HepG2 (cell line): ENCODE results near the gene PPP4R2. TPM values are rescaled to one million over a fixed set of nuclear protein-coding genes. Genes with fewer than 3 reads are reported as not detected.

Experiments used
- ATAC-seq: fragments of 200-7000 bp; cut with Tn5 transposase; 3 replicates; pipeline ENCODE4 v1.9.1; 2020; ENCODE audit warnings: mild to moderate bottlenecking, moderate library complexity
- BruUV-seq: library from RNA; stranded (reverse); fragments of 400-500 nt; replicated peaks from 2 replicates; lab custom pipeline; 2021; lab: Mats Ljungman, UMichigan
- CTCF ChIA-PET: fragments of 300-600 bp; formaldehyde crosslinking; extraction: SDS; loops from one replicate; lab custom pipeline; 2021; ENCODE audit warnings: low total read pairs, inconsistent platforms, low intra/inter-chr PET ratio; lab: Yijun Ruan, JAX
- POLR2A ChIA-PET: fragments of 350-600 bp; sonication (Branson Sonifier 250); formaldehyde crosslinking; loops from one replicate; lab custom pipeline; 2020; ENCODE audit warnings: antibody characterized with exemption, inconsistent platforms; lab: Yijun Ruan, JAX
- DNase-seq: peaks from one replicate; pipeline ENCODE4 v3.0.0-alpha.2; 2015; ENCODE audit warnings: low spot score
- FAIRE-seq: peaks from 3 replicates; lab custom pipeline; 2011; peaks lifted over from hg19 to GRCh38; lab: Jason Lieb, UNC
- H2AFZ ChIP-seq: one replicate; pipeline ENCODE4 v1.6.1; 2011; ENCODE audit warnings: low read length, inconsistent platforms
- H3K27ac ChIP-seq: fragments of 300-600 bp; 3 replicates; pipeline ENCODE4 v1.8.0; 2011; ENCODE audit warnings: mixed run types, mild to moderate bottlenecking, mixed read lengths, low read length, inconsistent platforms; ENCODE audit not compliant: insufficient read depth; ENCODE audit errors: extremely low read length
- H3K27me3 ChIP-seq, 2 experiments: fragments of 200-600 bp in 1 of 2; 2 replicates in 1 of 2; 3 replicates in 1 of 2; pipeline versions ENCODE4 v1.6.0 to v1.8.0; 2011; ENCODE audit warnings: low read length in 2 of 2, mild to moderate bottlenecking in 2 of 2, moderate library complexity in 2 of 2, inconsistent platforms in 1 of 2; ENCODE audit not compliant: insufficient read depth in 2 of 2, control insufficient read depth in 1 of 2
- H3K36me3 ChIP-seq, 2 experiments: fragments of 200-600 bp in 1 of 2; replicated peaks in 1 of 2; 2 replicates in 1 of 2; 3 replicates in 1 of 2; pipeline versions ENCODE4 v1.5.1 to v1.8.0; 2011; ENCODE audit warnings: low read length in 2 of 2, inconsistent platforms in 1 of 2; ENCODE audit not compliant: insufficient read depth in 2 of 2, control insufficient read depth in 1 of 2
- H3K4me1 ChIP-seq: 2 replicates; pipeline ENCODE4 v1.5.1; 2012; ENCODE audit warnings: low read length, inconsistent platforms; ENCODE audit not compliant: insufficient read depth
- H3K4me2 ChIP-seq: 2 replicates; pipeline ENCODE4 v1.6.0; 2011; ENCODE audit warnings: low read depth, low read length, inconsistent platforms
- H3K4me3 ChIP-seq, 3 experiments: fragments of 200-600 bp in 1 of 3; sonication (generic), shearing (Covaris generic) in 1 of 3; replicated peaks in 1 of 3; 2 replicates each; pipeline ENCODE4 v1.5.1; 2011 to 2016; ENCODE audit warnings: low read length in 3 of 3, inconsistent platforms in 2 of 3, low read depth in 2 of 3, mild to moderate bottlenecking in 2 of 3, control low read depth in 1 of 3, mixed read lengths in 1 of 3; ENCODE audit not compliant: insufficient read depth in 1 of 3
- H3K79me2 ChIP-seq: one replicate; pipeline ENCODE4 v1.6.1; 2011; ENCODE audit warnings: low read length, inconsistent platforms; ENCODE audit not compliant: insufficient read depth
- H3K9ac ChIP-seq: 2 replicates; pipeline ENCODE4 v1.6.0; 2011; ENCODE audit warnings: mild to moderate bottlenecking, low read depth, low read length, inconsistent platforms; ENCODE audit not compliant: insufficient read depth
- H3K9me3 ChIP-seq: 2 replicates; pipeline ENCODE4 v1.5.1; 2012; ENCODE audit warnings: mild to moderate bottlenecking, low read length
- H4K20me1 ChIP-seq: 2 replicates; pipeline ENCODE4 v1.6.0; 2011; ENCODE audit warnings: inconsistent platforms, mild to moderate bottlenecking, low read length, moderate library complexity; ENCODE audit not compliant: insufficient read depth
- BCL6 ChIP-seq: IDR thresholded peaks from 2 replicates; pipeline ENCODE4 v1.6.1; 2016; ENCODE audit warnings: missing genetic modification reagents, missing compliant biosample characterization
- BHLHE40 ChIP-seq: IDR thresholded peaks from 2 replicates; pipeline ENCODE4 v1.6.1; 2011; ENCODE audit warnings: low read length, improper control_type of control experiment
- CBFB ChIP-seq: sonication (generic); formaldehyde crosslinking; IDR thresholded peaks from 2 replicates; pipeline ENCODE4 v1.4.0; 2020; ENCODE audit warnings: missing genetic modification reagents
- CEBPB ChIP-seq: IDR thresholded peaks from 2 replicates; pipeline ENCODE4 v1.6.1; 2011; ENCODE audit warnings: low read depth, low read length, improper control_type of control experiment, borderline replicate concordance
- CREB1 ChIP-seq, 2 experiments: fragments of 450-650 bp in 1 of 2; IDR thresholded peaks; 2 replicates each; pipeline ENCODE4 v1.6.1; 2016 to 2017; ENCODE audit warnings: control low read depth in 1 of 2, mild to moderate bottlenecking in 1 of 2, missing compliant biosample characterization in 1 of 2, missing genetic modification characterization in 1 of 2
- EZH2 ChIP-seq: conservative IDR thresholded peaks from 2 replicates; pipeline ENCODE4 v1.6.1; 2012; ENCODE audit warnings: mild to moderate bottlenecking, low read depth, low read length, moderate library complexity
- FIP1L1 ChIP-seq: fragments of 200-400 bp; formaldehyde crosslinking; IDR thresholded peaks from 2 replicates; pipeline ENCODE4 v1.6.1; 2018; ENCODE audit warnings: low read depth, mild to moderate bottlenecking, low read length, moderate library complexity, borderline replicate concordance; ENCODE audit not compliant: insufficient read depth
- FOXM1 ChIP-seq: sonication (generic); formaldehyde crosslinking; IDR thresholded peaks from 2 replicates; pipeline ENCODE4 v1.5.0; 2020; ENCODE audit warnings: missing genetic modification reagents
- MBNL3 ChIP-seq: fragments of 250-450 bp; sonication (Bioruptor Pico); conservative IDR thresholded peaks from 2 replicates; pipeline ENCODE4 v1.8.0; 2022; ENCODE audit warnings: mild to moderate bottlenecking, inconsistent platforms
- MED8 ChIP-seq: sonication (generic); formaldehyde crosslinking; IDR thresholded peaks from 2 replicates; pipeline ENCODE4 v1.8.1; 2023; ENCODE audit warnings: mild to moderate bottlenecking, missing genetic modification reagents; ENCODE audit not compliant: insufficient replicate concordance
- MXI1 ChIP-seq: IDR thresholded peaks from 3 replicates; pipeline ENCODE4 v1.6.1; 2012; ENCODE audit warnings: low read depth, low read length, inconsistent platforms, borderline replicate concordance
- MYNN ChIP-seq: sonication (generic); formaldehyde crosslinking; IDR thresholded peaks from 2 replicates; pipeline ENCODE4 v1.4.0; 2020; ENCODE audit warnings: mild to moderate bottlenecking, low read depth, missing genetic modification reagents
- NR3C1 ChIP-seq: sonication (generic); formaldehyde crosslinking; IDR thresholded peaks from 2 replicates; pipeline ENCODE4 v1.4.0; 2020; ENCODE audit warnings: missing genetic modification reagents
- POGZ ChIP-seq: sonication (generic); formaldehyde crosslinking; IDR thresholded peaks from 2 replicates; pipeline ENCODE4 v1.4.0; 2020; ENCODE audit warnings: mild to moderate bottlenecking, missing genetic modification reagents
- RARG ChIP-seq: sonication (generic); formaldehyde crosslinking; IDR thresholded peaks from 2 replicates; pipeline ENCODE4 v1.4.0; 2020; ENCODE audit warnings: low read depth, mild to moderate bottlenecking, missing genetic modification reagents
- SAP130 ChIP-seq: IDR thresholded peaks from 2 replicates; pipeline ENCODE4 v1.6.1; 2016; ENCODE audit warnings: low read depth
- SMAD1 ChIP-seq: sonication (generic); formaldehyde crosslinking; IDR thresholded peaks from 2 replicates; pipeline ENCODE4 v1.4.0; 2020; ENCODE audit warnings: missing genetic modification reagents, low read depth, mild to moderate bottlenecking, borderline replicate concordance
- TCF12 ChIP-seq, 2 experiments: fragments of 450-650 bp in 1 of 2; sonication (generic) in 1 of 2; formaldehyde crosslinking in 1 of 2; IDR thresholded peaks; 2 replicates each; pipeline versions ENCODE4 v1.6.1 to v1.8.0; 2017 to 2022; ENCODE audit warnings: antibody characterized with exemption in 1 of 2, mild to moderate bottlenecking in 1 of 2, missing genetic modification reagents in 1 of 2, moderate library complexity in 1 of 2
- TGIF2 ChIP-seq: IDR thresholded peaks from 2 replicates; pipeline ENCODE4 v1.6.1; 2016; ENCODE audit warnings: control low read depth, missing compliant biosample characterization
- ZBTB42 ChIP-seq: sonication (generic); formaldehyde crosslinking; IDR thresholded peaks from 2 replicates; pipeline ENCODE4 v1.5.0; 2020; ENCODE audit warnings: mild to moderate bottlenecking, missing genetic modification reagents
- ZNF33A ChIP-seq: sonication (generic); formaldehyde crosslinking; IDR thresholded peaks from 2 replicates; pipeline ENCODE4 v1.5.1; 2020; ENCODE audit warnings: missing genetic modification reagents, mild to moderate bottlenecking, moderate library complexity, borderline replicate concordance
- WGBS: methylation state at CpG from one replicate; pipeline ENCODE4 v1.1.6; 2017; ENCODE audit warnings: low lambda C conversion rate; 5-methylcytosine and 5-hydroxymethylcytosine counted together
- in situ Hi-C: cut with HindIII; loops from 2 replicates; pipeline ENCODE4 v1.10.0; 2017; ENCODE audit warnings: low pct_unique_long_range_greater_than_20kb; ENCODE audit not compliant: extremely low pct_ligation_motif_present
- intact Hi-C: fragments of 100-400 bp; cut with micrococcal nuclease; formaldehyde crosslinking; loops from one replicate; pipeline ENCODE4 v1.10.0; 2022; ENCODE audit not compliant: unreplicated experiment
- polyA plus RNA-seq, 8 experiments: library from polyadenylated mRNA; depleted of rRNA in 3 of 8; stranded (reverse) in 7 of 8; unstranded in 1 of 8; fragments of >200 nt; fragmentation: Illumina TruSeq in 4 of 8; extraction: Trizol in 4 of 8; gene quantifications; 2 replicates each; pipeline versions ENCODE4 v1.2.1 to v1.2.3, GENCODE V29; 2011 to 2016; ENCODE audit warnings: low read depth in 4 of 8, missing spikeins in 1 of 8, mixed read lengths in 1 of 8; ENCODE audit not compliant: insufficient read depth in 1 of 8
- total RNA-seq, 5 experiments: library from RNA; depleted of rRNA; stranded (reverse); fragments of >200 nt; fragmentation: Illumina TruSeq; extraction: Trizol; gene quantifications; 2 replicates each; pipeline ENCODE4 v1.2.3, GENCODE V29; 2016; ENCODE audit warnings: low read depth in 1 of 5
- TF ChIP-seq, protein P1 (sequence below): sonication (generic); formaldehyde crosslinking; IDR thresholded peaks from 2 replicates; pipeline ENCODE4 v1.5.1; 2020; ENCODE audit warnings: mild to moderate bottlenecking, missing genetic modification reagents
- TF ChIP-seq, protein P2 (sequence below): sonication (generic); formaldehyde crosslinking; IDR thresholded peaks from 2 replicates; pipeline ENCODE4 v1.8.0; 2022; ENCODE audit warnings: low read depth, missing genetic modification reagents

PPP4R2 gene
- total and polyA plus RNA-seq, 2 of the 13 experiments (the other 11 are each of a cell fraction or from before 2014, with no cell fraction given), result 22.3 to 161 TPM

DNA sequence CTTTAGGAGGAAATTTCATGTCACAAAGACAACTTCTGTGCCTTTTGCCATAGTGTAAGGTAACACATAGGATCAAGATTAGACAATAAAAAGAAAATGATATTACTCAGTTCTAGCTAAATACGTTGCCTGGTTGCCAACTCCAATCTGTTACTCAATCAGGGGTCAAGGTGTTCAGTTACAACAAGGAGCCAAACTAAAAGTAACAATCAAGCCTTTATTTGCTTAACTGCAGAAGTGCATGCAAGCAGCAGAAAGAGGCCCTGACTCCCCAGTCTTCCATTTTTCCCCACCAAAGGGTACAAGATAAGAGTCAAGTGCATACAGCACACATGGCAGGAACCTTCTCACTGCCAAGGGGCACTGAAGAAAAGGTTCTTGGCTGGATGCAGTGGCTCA lies 28.3 kb upstream of the PPP4R2 start (continued):
- TF ChIP-seq MED8 (no peak), CEBPB (peak; percentile 49; the same call in 1 of the 2 replicates), ZBTB42 (CRISPR knock-in tag) (no peak), SMAD1 (no peak), BHLHE40 (no peak), FIP1L1 (no peak), TCF12 (IDR thresholded peaks at IDR 0.05) (no peak), TCF12 (CRISPR knock-in tag; IDR thresholded peaks at IDR 0.05) (no peak), ZNF33A (CRISPR knock-in tag) (no peak), BCL6 (no peak)
- TF ChIP-seq, protein P1, sequence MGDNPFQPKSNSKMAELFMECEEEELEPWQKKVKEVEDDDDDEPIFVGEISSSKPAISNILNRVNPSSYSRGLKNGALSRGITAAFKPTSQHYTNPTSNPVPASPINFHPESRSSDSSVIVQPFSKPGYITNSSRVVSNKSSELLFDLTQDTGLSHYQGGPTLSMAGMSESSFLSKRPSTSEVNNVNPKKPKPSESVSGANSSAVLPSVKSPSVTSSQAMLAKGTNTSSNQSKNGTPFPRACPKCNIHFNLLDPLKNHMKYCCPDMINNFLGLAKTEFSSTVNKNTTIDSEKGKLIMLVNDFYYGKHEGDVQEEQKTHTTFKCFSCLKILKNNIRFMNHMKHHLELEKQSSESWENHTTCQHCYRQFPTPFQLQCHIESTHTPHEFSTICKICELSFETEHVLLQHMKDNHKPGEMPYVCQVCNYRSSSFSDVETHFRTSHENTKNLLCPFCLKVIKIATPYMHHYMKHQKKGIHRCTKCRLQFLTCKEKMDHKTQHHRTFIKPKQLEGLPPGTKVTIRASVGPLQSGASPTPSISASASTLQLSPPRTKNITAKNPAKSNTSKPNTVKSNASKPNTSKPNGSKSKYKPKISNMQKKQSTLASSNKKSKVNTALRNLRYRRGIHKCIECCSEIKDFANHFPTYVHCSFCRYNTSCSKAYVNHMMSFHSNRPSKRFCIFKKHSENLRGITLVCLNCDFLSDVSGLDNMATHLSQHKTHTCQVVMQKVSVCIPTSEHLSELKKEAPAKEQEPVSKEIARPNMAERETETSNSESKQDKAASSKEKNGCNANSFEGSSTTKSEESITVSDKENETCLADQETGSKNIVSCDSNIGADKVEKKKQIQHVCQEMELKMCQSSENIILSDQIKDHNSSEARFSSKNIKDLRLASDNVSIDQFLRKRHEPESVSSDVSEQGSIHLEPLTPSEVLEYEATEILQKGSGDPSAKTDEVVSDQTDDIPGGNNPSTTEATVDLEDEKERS (CRISPR knock-in tag), result no peak

DNA sequence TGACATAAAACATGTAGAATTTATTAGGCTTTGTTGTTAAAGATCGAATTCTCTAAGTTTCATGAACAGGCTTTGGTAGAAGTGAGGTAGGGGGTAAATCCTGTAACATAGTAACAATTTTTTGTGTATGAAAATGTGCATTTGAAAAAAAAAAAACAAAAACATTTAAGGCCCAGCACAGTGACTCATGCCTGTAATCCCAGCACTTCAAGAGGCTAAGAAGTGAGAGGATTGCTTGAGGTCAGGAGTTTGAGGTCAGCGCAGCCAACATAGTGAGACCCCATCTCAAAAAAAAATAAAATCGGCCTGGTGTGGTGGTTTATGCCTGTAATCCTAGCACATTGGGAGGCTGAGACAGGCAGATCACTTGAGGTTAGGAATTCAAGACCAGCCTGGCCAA lies 26.8 kb upstream of the PPP4R2 start:
- BruUV-seq, result no TSS peak
- ChIA-PET CTCF (no interaction called here), POLR2A (no interaction called here)
- Histone ChIP-seq H3K9ac (no peak overlapping the region), H3K27me3 (no peaks in the 10 kb centered on the region), H3K36me3 (no peaks in the 10 kb centered on the region), H3K4me1 (peaks cover 86% of the 10 kb centered on the region), H3K4me3 (no peak overlapping the region), H3K79me2 (no peaks in the 10 kb centered on the region), H3K9me3 (no peaks in the 10 kb centered on the region), H2AFZ (no peak overlapping the region), H3K27ac (peak overlapping the region; percentile 19), H4K20me1 (no peaks in the 10 kb centered on the region), H3K4me2 (no peak overlapping the region)
- FAIRE-seq (no peak), ATAC-seq (no peak), DNase-seq (no peak)
- intact Hi-C loops (no loop called here), in situ Hi-C loops (no loop called here)
- WGBS, result 100% methylated on average over 3 of the region's 3 CpGs
- no peak for TF ChIP-seq MBNL3 (CRISPR knock-in tag)
- TF ChIP-seq MYNN (CRISPR knock-in tag), result no peak
- no peak for TF ChIP-seq SAP130 (CRISPR knock-in tag)
- TF ChIP-seq RARG, result no peak
- no peak for TF ChIP-seq NR3C1 (CRISPR knock-in tag)
- TF ChIP-seq CBFB (CRISPR knock-in tag), result no peak
- TF ChIP-seq MXI1, result no peak
- no peak for TF ChIP-seq CREB1 (IDR thresholded peaks at IDR 0.05)
- TF ChIP-seq CREB1 (CRISPR knock-in tag; IDR thresholded peaks at IDR 0.05), result no peak
- TF ChIP-seq TGIF2, result no peak
- no peak for TF ChIP-seq POGZ
- TF ChIP-seq FOXM1 (CRISPR knock-in tag), result no peak
- TF ChIP-seq EZH2, result no peak
- TF ChIP-seq, protein P2, sequence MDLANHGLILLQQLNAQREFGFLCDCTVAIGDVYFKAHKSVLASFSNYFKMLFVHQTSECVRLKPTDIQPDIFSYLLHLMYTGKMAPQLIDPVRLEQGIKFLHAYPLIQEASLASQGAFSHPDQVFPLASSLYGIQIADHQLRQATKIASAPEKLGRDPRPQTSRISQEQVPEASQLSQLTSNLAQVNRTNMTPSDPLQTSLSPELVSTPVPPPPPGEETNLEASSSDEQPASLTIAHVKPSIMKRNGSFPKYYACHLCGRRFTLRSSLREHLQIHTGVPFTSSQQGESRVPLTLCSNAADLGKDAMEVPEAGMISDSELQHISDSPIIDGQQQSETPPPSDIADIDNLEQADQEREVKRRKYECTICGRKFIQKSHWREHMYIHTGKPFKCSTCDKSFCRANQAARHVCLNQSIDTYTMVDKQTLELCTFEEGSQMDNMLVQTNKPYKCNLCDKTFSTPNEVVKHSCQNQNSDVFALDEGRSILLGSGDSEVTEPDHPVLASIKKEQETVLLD, result no peak
